Stomach (tissue), 9 donors: Measurements from ENCODE around the gene TGIF1. TPM values are rescaled to one million over a fixed set of nuclear protein-coding genes. Genes with fewer than 3 reads are reported as not detected.

Experiments used
- DNase-seq, 2 donors: peaks; one replicate each; pipeline versions ENCODE4 v3.0.0 to v3.0.0-alpha.2; 2013 to 2019
- H3K27ac ChIP-seq, 5 donors: fragments of 200-600 bp in 4 of 5; sonication (generic) in 4 of 5; one replicate each; pipeline ENCODE4 v1.5.1; 2013 to 2019; ENCODE audit warnings: mild to moderate bottlenecking in 1 of 5, moderate library complexity in 1 of 5
- H3K27me3 ChIP-seq, 3 donors: fragments of 200-600 bp; sonication (generic); one replicate each; pipeline ENCODE4 v1.5.1; 2017 to 2019; ENCODE audit warnings: mixed run types in 1 of 3
- H3K36me3 ChIP-seq, 4 donors: fragments of 200-600 bp; sonication (generic); 1 replicate in 3 of 4; 2 replicates in 1 of 4; pipeline ENCODE4 v1.5.1; 2016 to 2019
- H3K4me1 ChIP-seq, 4 donors: fragments of 200-600 bp; sonication (generic); one replicate each; pipeline ENCODE4 v1.5.1; 2016 to 2019
- H3K4me3 ChIP-seq, 4 donors: fragments of 200-600 bp; sonication (generic) in 3 of 4; one replicate each; pipeline ENCODE4 v1.5.1; 2016 to 2019; ENCODE audit warnings: mild to moderate bottlenecking in 1 of 4
- H3K9me3 ChIP-seq, 4 donors: fragments of 200-600 bp; sonication (generic); one replicate each; pipeline ENCODE4 v1.5.1; 2016 to 2019
- CTCF ChIP-seq, 7 experiments: fragments of 450-650 bp in 4 of 7; fragments of 200-600 bp in 3 of 7; sonication (generic) in 3 of 7; IDR thresholded peaks; one replicate each; pipeline ENCODE4 v1.5.1; 2016 to 2019; ENCODE audit warnings: antibody characterized with exemption in 7 of 7, control low read depth in 2 of 7, mild to moderate bottlenecking in 1 of 7
- EP300 ChIP-seq: sonication (generic); formaldehyde crosslinking; IDR thresholded peaks from one replicate; pipeline ENCODE4 v1.6.1; 2017; ENCODE audit warnings: antibody characterized with exemption
- POLR2A ChIP-seq, 4 donors: fragments of 450-650 bp; IDR thresholded peaks; one replicate each; pipeline ENCODE4 v1.6.1; 2016; ENCODE audit warnings: antibody characterized with exemption in 4 of 4, control low read depth in 2 of 4, mild to moderate bottlenecking in 1 of 4, moderate library complexity in 1 of 4
- POLR2AphosphoS5 ChIP-seq, 3 donors: sonication (generic); formaldehyde crosslinking; IDR thresholded peaks; one replicate each; pipeline ENCODE4 v1.6.1; 2016; ENCODE audit warnings: antibody characterized with exemption in 3 of 3
- WGBS, 5 donors: extraction: QIAGEN DNeasy Blood & Tissue Kit in 3 of 5; methylation state at CpG; one replicate each; pipeline versions ENCODE4 v1.1.5 to v1.1.7; 2013 to 2018; 5-methylcytosine and 5-hydroxymethylcytosine counted together
- intact Hi-C: fragments of 100-400 bp; cut with DNase I; formaldehyde crosslinking; loops from one replicate; pipeline ENCODE4 v1.15.1; 2023; ENCODE audit warnings: low total_unique reads
- polyA plus RNA-seq, 3 donors: library from polyadenylated mRNA; stranded (reverse); fragments of 200-250 nt; gene quantifications; one replicate each; pipeline ENCODE4 v1.2.3, GENCODE V29; 2013
- total RNA-seq, 5 donors: library from RNA; depleted of rRNA; stranded (reverse); fragments of >200 nt; gene quantifications; one replicate each; pipeline versions ENCODE4 v1.1.0 to v1.2.3, GENCODE V29; 2014 to 2016
- donor health status: healthy with polysubstance abuse.
- donor health status: Bipolar disorder and iron deficiency.
- donor health status: healthy.

The TGIF1 gene
- total and polyA plus RNA-seq, 8 donors: 18.7 to 87.6 (median 55.2) TPM

GRCh38 chr18:3425030-3425429, 24.9 kb upstream of the TGIF1 start:
- no peak for DNase-seq

GRCh38 chr18:3425446-3425845, 24.5 kb upstream of the TGIF1 start:
- WGBS, 5 donors: 89 to 95% (median 95%) methylated on average over 6 of the region's 6 CpGs
- TF ChIP-seq POLR2AphosphoS5 (IDR thresholded peaks at IDR 0.05) (no peak), POLR2A (IDR thresholded peaks at IDR 0.05) (no peak), EP300 (no peak), CTCF (IDR thresholded peaks at IDR 0.05) (no peak)
- no peak overlapping the region for H3K27ac ChIP-seq
- peaks cover 0 to 4% (median 0%) of the 10 kb centered on the region in 4 donors for H3K9me3 ChIP-seq
- intact Hi-C loops: no loop called here
- H3K4me1 ChIP-seq: no peaks in the 10 kb centered on the region
- no peak overlapping the region for H3K4me3 ChIP-seq
- no peaks in the 10 kb centered on the region for H3K36me3 ChIP-seq
- DNase-seq: peak in 1 of 2 donors; percentile 34
- no peaks in the 10 kb centered on the region for H3K27me3 ChIP-seq

More at GRCh38 chr18:3425030-3425429, 24.9 kb upstream of the TGIF1 start:
- intact Hi-C loops: no loop called here
- TF ChIP-seq EP300 (no peak), CTCF (IDR thresholded peaks at IDR 0.05) (no peak), POLR2AphosphoS5 (IDR thresholded peaks at IDR 0.05) (no peak), POLR2A (IDR thresholded peaks at IDR 0.05) (no peak)
- no peak overlapping the region for H3K27ac ChIP-seq
- H3K27me3 ChIP-seq: no peaks in the 10 kb centered on the region
- H3K36me3 ChIP-seq: no peaks in the 10 kb centered on the region
- no peaks in the 10 kb centered on the region for H3K4me1 ChIP-seq
- H3K4me3 ChIP-seq: no peak overlapping the region
- peaks cover 0 to 8% (median 0%) of the 10 kb centered on the region in 4 donors for H3K9me3 ChIP-seq
- WGBS, 5 donors: 74 to 92% (median 89%) methylated on average over 3 of the region's 3 CpGs

- no peaks in the 10 kb centered on the region for H3K9me3 ChIP-seq
- TF ChIP-seq POLR2AphosphoS5 (IDR thresholded peaks at IDR 0.05): no peak
- TF ChIP-seq EP300: no peak
- no peak for TF ChIP-seq POLR2A (IDR thresholded peaks at IDR 0.05)
- no peak for TF ChIP-seq CTCF (IDR thresholded peaks at IDR 0.05)
- no peaks in the 10 kb centered on the region for H3K36me3 ChIP-seq
- H3K4me3 ChIP-seq: no peak overlapping the region
- WGBS, 5 donors: 89 to 98% (median 93%) methylated on average over 3 to 4 of the region's 4 CpGs
- H3K27me3 ChIP-seq: no peaks in the 10 kb centered on the region
- intact Hi-C loops: no loop called here
- no peak for DNase-seq
- H3K4me1 ChIP-seq: no peaks in the 10 kb centered on the region
- no peak overlapping the region for H3K27ac ChIP-seq
Observed at GRCh38 chr18:3426074-3426473, 23.9 kb upstream of the TGIF1 start.

- WGBS, 5 donors: 63 to 76% (median 66%) methylated on average over 5 of the region's 5 CpGs
- Histone ChIP-seq H3K27ac (no peak overlapping the region), H3K36me3 (no peaks in the 10 kb centered on the region), H3K9me3 (no peaks in the 10 kb centered on the region), H3K4me3 (no peak overlapping the region), H3K27me3 (no peaks in the 10 kb centered on the region), H3K4me1 (no peaks in the 10 kb centered on the region)
- TF ChIP-seq POLR2A (IDR thresholded peaks at IDR 0.05) (no peak), EP300 (no peak), POLR2AphosphoS5 (IDR thresholded peaks at IDR 0.05) (no peak), CTCF (IDR thresholded peaks at IDR 0.05) (no peak)
- intact Hi-C loops: no loop called here
- no peak for DNase-seq
Observed at GRCh38 chr18:3427944-3428343, 22.0 kb upstream of the TGIF1 start.
